Keratinocyte (primary cell): Measurements from ENCODE around the gene MYMX. TPM values are rescaled to one million over a fixed set of nuclear protein-coding genes. Genes with fewer than 3 reads are reported as not detected.

ENCODE experiments used
- DNase-seq: peaks from one replicate; pipeline ENCODE4 v3.0.0-alpha.2; 2011; ENCODE audit warnings: low read depth, missing footprints, low spot score
- FAIRE-seq: peaks from 2 replicates; lab custom pipeline; 2011; peaks lifted over from hg19 to GRCh38; lab: Jason Lieb, UNC
- H2AFZ ChIP-seq: 2 replicates; pipeline ENCODE4 v1.6.0; 2012; ENCODE audit warnings: low read length, control low read depth, inconsistent platforms; ENCODE audit not compliant: control insufficient read depth
- H3K27ac ChIP-seq: 2 replicates; pipeline ENCODE4 v1.5.1; 2011; ENCODE audit warnings: low read length; ENCODE audit not compliant: control insufficient read depth, insufficient read depth
- H3K27me3 ChIP-seq: 3 replicates; pipeline ENCODE4 v1.6.0; 2011; ENCODE audit warnings: low read length; ENCODE audit not compliant: control insufficient read depth, insufficient read depth; ENCODE audit errors: extremely low read depth
- H3K36me3 ChIP-seq, 2 experiments: 2 replicates in 1 of 2; 3 replicates in 1 of 2; pipeline ENCODE4 v1.5.1; 2011; ENCODE audit warnings: low read length in 2 of 2, mild to moderate bottlenecking in 1 of 2; ENCODE audit not compliant: control insufficient read depth in 2 of 2, insufficient read depth in 2 of 2; ENCODE audit errors: extremely low read depth in 1 of 2
- H3K4me1 ChIP-seq: 3 replicates; pipeline ENCODE4 v1.5.1; 2011; ENCODE audit warnings: low read length; ENCODE audit not compliant: control insufficient read depth, insufficient read depth; ENCODE audit errors: extremely low read depth
- H3K4me2 ChIP-seq: 3 replicates; pipeline ENCODE4 v1.6.0; 2011; ENCODE audit warnings: low read depth, low read length; ENCODE audit not compliant: control insufficient read depth, insufficient read depth; ENCODE audit errors: extremely low read depth
- H3K4me3 ChIP-seq, 3 experiments: fragments of 200-600 bp in 1 of 3; sonication (generic) in 1 of 3; 2 replicates in 2 of 3; 3 replicates in 1 of 3; pipeline ENCODE4 v1.5.1; 2011 to 2016; ENCODE audit warnings: low read length in 3 of 3, mild to moderate bottlenecking in 3 of 3, control low read depth in 2 of 3, inconsistent platforms in 1 of 3, low read depth in 1 of 3, mixed read lengths in 1 of 3, mixed run types in 1 of 3, moderate library complexity in 1 of 3; ENCODE audit not compliant: control insufficient read depth in 2 of 3, insufficient read depth in 2 of 3; ENCODE audit errors: extremely low read depth in 1 of 3
- H3K79me2 ChIP-seq: 2 replicates; pipeline ENCODE4 v1.6.0; 2012; ENCODE audit warnings: low read length; ENCODE audit not compliant: control insufficient read depth, insufficient read depth
- H3K9ac ChIP-seq: 3 replicates; pipeline ENCODE4 v1.6.0; 2011; ENCODE audit warnings: low read length; ENCODE audit not compliant: control insufficient read depth, insufficient read depth; ENCODE audit errors: extremely low read depth
- H3K9me1 ChIP-seq: 3 replicates; pipeline ENCODE4 v1.6.0; 2011; ENCODE audit warnings: low read length; ENCODE audit not compliant: control insufficient read depth, insufficient read depth; ENCODE audit errors: extremely low read depth
- H3K9me3 ChIP-seq: 2 replicates; pipeline ENCODE4 v1.5.1; 2012; ENCODE audit warnings: low read depth, low read length; ENCODE audit not compliant: control insufficient read depth
- H4K20me1 ChIP-seq: 3 replicates; pipeline ENCODE4 v1.6.0; 2011; ENCODE audit warnings: low read length; ENCODE audit not compliant: control insufficient read depth, insufficient read depth; ENCODE audit errors: extremely low read depth
- CTCF ChIP-seq, 3 experiments: IDR thresholded peaks in 1 of 3; conservative IDR thresholded peaks in 1 of 3; optimal IDR thresholded peaks in 1 of 3; 2 replicates in 2 of 3; 3 replicates in 1 of 3; pipeline versions ENCODE3 to v1.5.1; 2011; ENCODE audit warnings: low read length in 3 of 3, mild to moderate bottlenecking in 3 of 3, moderate library complexity in 2 of 3, control low read depth in 1 of 3, inconsistent platforms in 1 of 3; ENCODE audit not compliant: insufficient read depth in 2 of 3; ENCODE audit errors: extremely low read depth in 1 of 3
- EZH2 ChIP-seq: IDR thresholded peaks from one replicate; pipeline ENCODE4 v1.6.1; 2012; ENCODE audit warnings: inconsistent platforms, mild to moderate bottlenecking, low read length, moderate library complexity
- dilution Hi-C: fragments of 300-500 bp; cut with MboI; formaldehyde crosslinking; loops from one replicate; pipeline ENCODE4 v1.7.0; 2020; ENCODE audit warnings: low sequenced_read_pairs; ENCODE audit not compliant: extremely low pct_ligation_motif_present
- polyA plus RNA-seq, 5 experiments: library from polyadenylated mRNA; depleted of rRNA in 3 of 5; stranded (reverse) in 3 of 5; stranded (forward) in 1 of 5; unstranded in 1 of 5; fragments of >200 nt; gene quantifications; 1 replicate in 1 of 5; 2 replicates in 3 of 5; 3 replicates in 1 of 5; pipeline versions ENCODE4 v1.2.1 to v1.2.3, GENCODE V29; 2011 to 2012; ENCODE audit warnings: missing spikeins in 2 of 5, low read depth in 1 of 5, low replicate concordance in 1 of 5

MYMX gene
- polyA plus RNA-seq, 1 donor (not counting 4 experiments of a cell fraction or from before 2014, with no cell fraction given), result 0.09 TPM

- Histone ChIP-seq H3K27ac (no peak overlapping the region), H2AFZ (no peak overlapping the region), H3K9me1 (no peaks in the 10 kb centered on the region), H4K20me1 (no peaks in the 10 kb centered on the region), H3K79me2 (no peaks in the 10 kb centered on the region), H3K36me3 (no peaks in the 10 kb centered on the region), H3K4me3 (no peak overlapping the region), H3K9me3 (no peaks in the 10 kb centered on the region), H3K9ac (no peak overlapping the region), H3K27me3 (no peaks in the 10 kb centered on the region), H3K4me1 (peaks cover 37% of the 10 kb centered on the region), H3K4me2 (peak overlapping the region; percentile 73)
- FAIRE-seq (no peak), DNase-seq (no peak)
- dilution Hi-C loops, result no loop called here
- TF ChIP-seq CTCF (optimal IDR thresholded peaks at IDR 0.05 in 1 of 3, IDR thresholded peaks at IDR 0.05 in 1 of 3, conservative IDR thresholded peaks at IDR 0.05 in 1 of 3; ENCODE audit: extremely low read depth in 1 of 3, insufficient read depth in 2 of 3, low read length in 3 of 3) (no peak), EZH2 (no peak)
Observed at GRCh38 chr6:44202332-44202971, 14.3 kb upstream of the MYMX start.

DNA sequence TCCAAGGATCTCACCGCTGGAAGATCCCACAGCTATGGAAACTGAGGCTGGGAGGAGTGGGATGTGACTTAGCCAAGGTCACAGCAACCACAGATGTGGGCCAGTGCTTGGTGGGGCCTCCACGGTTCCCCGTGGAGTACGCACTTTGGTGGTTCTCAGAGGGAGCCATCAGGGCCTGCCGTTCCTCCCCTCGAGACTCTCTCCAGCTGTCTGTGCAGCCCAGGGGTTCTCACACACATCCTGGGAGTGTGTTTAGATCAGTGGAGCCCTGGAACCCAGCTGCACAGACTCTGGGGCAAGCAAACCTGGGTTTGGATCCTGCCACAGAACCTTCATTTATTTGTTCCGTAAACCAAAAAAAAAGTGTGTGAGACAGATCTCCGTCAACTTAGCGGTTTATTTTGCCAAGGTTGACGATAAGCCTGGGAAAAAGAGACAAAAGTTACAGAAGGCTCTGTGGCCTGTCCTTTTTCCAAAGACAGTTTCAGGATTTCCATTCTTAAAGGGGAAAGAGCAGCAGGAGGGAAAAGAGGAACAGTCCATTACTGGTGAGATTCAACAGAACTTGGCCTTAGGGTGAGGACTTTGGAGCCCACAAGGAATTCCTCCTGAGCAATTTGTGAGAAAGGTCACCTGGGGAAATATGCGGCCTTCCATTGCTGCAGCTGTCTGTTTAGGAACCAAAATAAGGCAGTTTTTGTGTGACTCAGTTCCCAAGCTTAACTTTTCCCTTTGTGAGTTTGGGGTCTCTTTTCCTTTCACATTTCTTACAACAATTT is 13.6 kb upstream of the MYMX start:
- H3K36me3 ChIP-seq, result no peaks in the 10 kb centered on the region
- FAIRE-seq (no peak), DNase-seq (no peak)
- no peaks in the 10 kb centered on the region for H3K9me1 ChIP-seq
- H3K27ac ChIP-seq, result no peak overlapping the region
- H2AFZ ChIP-seq, result no peak overlapping the region
- no peaks in the 10 kb centered on the region for H3K9me3 ChIP-seq
- H3K4me1 ChIP-seq, result peaks cover 37% of the 10 kb centered on the region
- TF ChIP-seq EZH2, result no peak
- no peak for TF ChIP-seq CTCF (optimal IDR thresholded peaks at IDR 0.05 in 1 of 3, IDR thresholded peaks at IDR 0.05 in 1 of 3, conservative IDR thresholded peaks at IDR 0.05 in 1 of 3; ENCODE audit: extremely low read depth in 1 of 3, insufficient read depth in 2 of 3, low read length in 3 of 3)
- H4K20me1 ChIP-seq, result no peaks in the 10 kb centered on the region
- H3K9ac ChIP-seq, result no peak overlapping the region
- dilution Hi-C loops, result no loop called here
- H3K4me3 ChIP-seq, result no peak overlapping the region
- H3K79me2 ChIP-seq, result no peaks in the 10 kb centered on the region
- H3K4me2 ChIP-seq, result no peak overlapping the region
- no peaks in the 10 kb centered on the region for H3K27me3 ChIP-seq
